Muscle of leg (tissue), 11 donors: ENCODE measurements around the gene BANF2. TPM values are rescaled to one million over a fixed set of nuclear protein-coding genes. Genes with fewer than 3 reads are reported as not detected.

Source experiments
- DNase-seq: peaks from one replicate; pipeline ENCODE4 v3.0.0; 2013
- H3K27ac ChIP-seq: one replicate; pipeline ENCODE4 v1.5.1; 2013; ENCODE audit warnings: mild to moderate bottlenecking, low read length, control low read depth
- H3K27me3 ChIP-seq: one replicate; pipeline ENCODE4 v1.6.1; 2013; ENCODE audit warnings: low read length; ENCODE audit not compliant: control insufficient read depth, insufficient read depth
- H3K36me3 ChIP-seq: one replicate; pipeline ENCODE4 v1.6.1; 2013; ENCODE audit warnings: low read length; ENCODE audit not compliant: control insufficient read depth, insufficient read depth
- H3K4me1 ChIP-seq: one replicate; pipeline ENCODE4 v1.6.1; 2013; ENCODE audit warnings: low read length; ENCODE audit not compliant: control insufficient read depth, insufficient read depth
- H3K4me3 ChIP-seq: one replicate; pipeline ENCODE4 v1.5.1; 2013; ENCODE audit warnings: low read length, control low read depth
- H3K9me3 ChIP-seq: replicated peaks from 2 replicates; pipeline ENCODE4 v1.6.1; 2013; ENCODE audit warnings: low read depth, low read length; ENCODE audit not compliant: control insufficient read depth
- WGBS: methylation state at CpG from one replicate; pipeline ENCODE4 v1.1.5; 2013; ENCODE audit warnings: missing lambda C conversion rate; ENCODE audit not compliant: insufficient coverage; 5-methylcytosine and 5-hydroxymethylcytosine counted together
- polyA plus RNA-seq, 8 donors: library from polyadenylated mRNA; unstranded; fragments of 120-200 nt; gene quantifications; one replicate each; pipeline versions ENCODE4 v1.2.1 to v1.2.3, GENCODE V29; 2013; ENCODE audit warnings: inconsistent platforms in 1 of 8, low replicate concordance in 1 of 8; ENCODE audit not compliant: insufficient read length in 8 of 8, insufficient read depth in 1 of 8
- total RNA-seq: library from RNA; stranded (reverse); fragments of 120-200 nt; gene quantifications from one replicate; pipeline ENCODE4 v1.2.4, GENCODE V29; 2013

Gene BANF2
- total and polyA plus RNA-seq, 9 donors, result not detected

DNA sequence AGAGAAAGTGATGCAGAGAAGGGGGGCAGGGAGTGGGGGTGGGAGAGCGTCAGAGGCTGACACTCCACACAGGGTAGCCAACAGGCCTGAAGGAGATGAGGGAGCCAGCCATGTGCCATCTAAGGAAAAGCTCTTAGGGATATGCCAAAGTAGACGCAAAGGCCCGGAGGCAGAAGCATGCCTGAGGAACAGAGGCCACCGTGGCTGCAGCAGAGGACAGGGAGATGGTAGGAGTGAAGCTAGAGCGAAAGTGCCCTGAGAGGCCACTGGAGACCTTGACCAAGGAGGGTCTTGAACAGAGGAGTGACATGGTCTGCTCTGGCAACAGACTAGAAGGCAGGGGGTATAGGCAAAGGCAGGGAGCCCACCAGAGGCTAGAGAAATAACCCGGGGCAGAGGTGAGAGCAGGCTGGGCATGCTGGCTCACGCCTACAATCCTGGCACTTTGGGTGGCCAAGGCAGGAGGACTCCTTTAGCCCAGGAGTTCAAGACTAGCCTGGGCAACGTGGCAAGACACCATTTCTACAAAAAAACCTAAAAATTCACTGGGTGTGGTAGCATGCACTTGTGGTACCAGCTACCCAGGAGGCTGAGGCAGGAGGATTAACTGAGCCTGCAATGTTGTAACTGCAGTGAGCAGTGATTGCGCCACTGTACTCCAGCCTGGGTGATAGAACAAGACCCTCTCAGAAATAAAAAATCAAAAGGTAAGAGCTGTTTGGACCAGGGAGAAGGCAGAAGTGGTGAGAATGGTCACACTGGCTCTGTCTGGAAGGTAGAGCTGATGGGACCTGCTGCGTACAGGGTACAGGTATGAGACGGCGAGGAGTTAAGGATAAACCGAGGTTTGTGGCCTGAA is 24.0 kb upstream of the BANF2 start:
- Histone ChIP-seq H3K27me3 (no peaks in the 10 kb centered on the region), H3K4me1 (peaks cover 34% of the 10 kb centered on the region), H3K27ac (no peak overlapping the region), H3K9me3 (no peaks in the 10 kb centered on the region), H3K4me3 (no peak overlapping the region), H3K36me3 (peaks cover 73% of the 10 kb centered on the region)
- WGBS, result 85% methylated on average over 10 of the region's 13 CpGs
- no peak for DNase-seq

DNA sequence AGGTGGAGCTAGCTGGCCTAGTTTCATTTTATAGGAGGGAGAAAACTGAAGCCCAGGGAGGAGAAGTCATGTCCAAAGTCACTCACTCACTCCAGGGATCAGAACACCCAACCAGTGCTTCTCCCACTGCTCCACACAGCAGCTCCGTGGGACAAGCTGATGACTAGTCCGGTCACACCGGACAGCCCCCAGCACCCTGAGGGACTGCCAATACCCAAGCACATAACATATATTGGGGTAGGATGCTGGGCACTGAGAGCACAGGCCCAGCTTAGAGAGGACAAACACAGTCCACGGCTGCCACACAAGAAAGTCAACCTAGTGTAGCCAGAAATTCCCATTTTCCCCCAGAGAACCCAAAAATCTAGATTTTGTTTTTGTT is 23.4 kb upstream of the BANF2 start:
- H3K9me3 ChIP-seq, result no peaks in the 10 kb centered on the region
- H3K4me1 ChIP-seq, result peaks cover 34% of the 10 kb centered on the region
- H3K36me3 ChIP-seq, result peaks cover 70% of the 10 kb centered on the region
- no peak overlapping the region for H3K27ac ChIP-seq
- no peak overlapping the region for H3K4me3 ChIP-seq
- no peak for DNase-seq
- no CpG with 5 or more reads among the region's 4 CpGs for WGBS
- H3K27me3 ChIP-seq, result no peaks in the 10 kb centered on the region

- H3K9me3 ChIP-seq, result no peaks in the 10 kb centered on the region
- no CpG with 5 or more reads among the region's 2 CpGs for WGBS
- H3K4me1 ChIP-seq, result peaks cover 31% of the 10 kb centered on the region
- H3K27ac ChIP-seq, result no peak overlapping the region
- H3K36me3 ChIP-seq, result peaks cover 65% of the 10 kb centered on the region
- H3K4me3 ChIP-seq, result no peak overlapping the region
- H3K27me3 ChIP-seq, result no peaks in the 10 kb centered on the region
- no peak for DNase-seq
These were observed 22.8 kb upstream of the BANF2 start for GRCh38 chr20:17676942-17677341.

- no peak overlapping the region for H3K4me3 ChIP-seq
- no peaks in the 10 kb centered on the region for H3K27me3 ChIP-seq
- no peak for DNase-seq
- H3K27ac ChIP-seq, result no peak overlapping the region
- no CpG with 5 or more reads among the region's 2 CpGs for WGBS
- peaks cover 35% of the 10 kb centered on the region for H3K4me1 ChIP-seq
- peaks cover 57% of the 10 kb centered on the region for H3K36me3 ChIP-seq
- H3K9me3 ChIP-seq, result no peaks in the 10 kb centered on the region
These were observed 21.5 kb upstream of the BANF2 start for GRCh38 chr20:17678295-17678694.

GRCh38 chr20:17678886-17679285 is 20.9 kb upstream of the BANF2 start:
- peaks cover 56% of the 10 kb centered on the region for H3K36me3 ChIP-seq
- H3K27ac ChIP-seq, result no peak overlapping the region
- no peak overlapping the region for H3K4me3 ChIP-seq
- peaks cover 35% of the 10 kb centered on the region for H3K4me1 ChIP-seq
- H3K27me3 ChIP-seq, result peaks cover 1% of the 10 kb centered on the region
- no peaks in the 10 kb centered on the region for H3K9me3 ChIP-seq
- no peak for DNase-seq
- no CpG with 5 or more reads among the region's 3 CpGs for WGBS

DNA sequence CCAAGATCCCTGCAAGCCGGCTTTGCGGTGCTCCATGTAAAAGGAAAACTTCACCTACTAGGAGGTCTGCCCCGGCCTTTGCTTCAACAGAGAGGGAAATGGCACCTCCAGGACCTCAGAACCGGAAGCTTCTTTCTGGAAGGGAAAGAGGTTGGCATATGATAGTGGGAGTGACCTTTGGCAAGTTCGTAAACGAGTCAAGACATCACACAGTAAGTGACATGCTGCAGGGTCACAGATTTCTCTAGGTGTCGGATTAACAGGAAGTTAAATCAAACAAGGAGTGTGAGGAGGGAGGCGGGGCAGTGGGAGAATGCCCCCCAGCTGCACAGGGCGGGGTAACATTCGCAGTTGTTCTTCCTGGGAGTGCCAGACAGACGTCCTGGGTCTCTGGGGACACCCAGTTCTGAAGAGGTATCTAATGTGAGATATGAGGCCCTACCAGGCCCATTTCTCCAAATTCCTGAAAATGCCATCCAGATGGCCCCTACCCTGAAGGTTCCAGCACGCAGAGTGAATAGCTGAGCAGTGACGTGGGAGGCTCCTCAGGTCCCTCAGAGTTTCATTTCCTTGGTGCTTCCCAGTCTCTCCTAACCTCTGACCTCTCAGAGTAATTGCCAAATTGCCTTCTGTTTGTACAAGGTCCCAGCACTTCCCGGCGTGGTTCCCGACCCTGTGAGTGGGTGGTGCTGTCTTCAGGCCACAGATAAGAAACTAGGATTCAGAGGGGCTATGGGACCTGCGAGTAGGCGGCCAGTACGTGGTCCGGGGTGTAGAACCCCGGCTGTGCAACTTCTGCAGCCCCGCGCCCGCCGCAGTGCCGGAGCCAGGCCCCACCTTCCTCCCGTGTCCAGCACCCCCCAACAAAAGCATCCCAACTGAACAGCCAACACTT is 19.6 kb upstream of the BANF2 start:
- peaks cover 45% of the 10 kb centered on the region for H3K36me3 ChIP-seq
- WGBS, result 10% methylated on average over 21 of the region's 27 CpGs
- no peaks in the 10 kb centered on the region for H3K9me3 ChIP-seq
- H3K4me1 ChIP-seq, result peaks cover 34% of the 10 kb centered on the region
- DNase-seq, result peak; percentile 73
- H3K4me3 ChIP-seq, result peak overlapping the region; percentile 63
- H3K27ac ChIP-seq, result peak overlapping the region; percentile 83
- peaks cover 9% of the 10 kb centered on the region for H3K27me3 ChIP-seq

DNA sequence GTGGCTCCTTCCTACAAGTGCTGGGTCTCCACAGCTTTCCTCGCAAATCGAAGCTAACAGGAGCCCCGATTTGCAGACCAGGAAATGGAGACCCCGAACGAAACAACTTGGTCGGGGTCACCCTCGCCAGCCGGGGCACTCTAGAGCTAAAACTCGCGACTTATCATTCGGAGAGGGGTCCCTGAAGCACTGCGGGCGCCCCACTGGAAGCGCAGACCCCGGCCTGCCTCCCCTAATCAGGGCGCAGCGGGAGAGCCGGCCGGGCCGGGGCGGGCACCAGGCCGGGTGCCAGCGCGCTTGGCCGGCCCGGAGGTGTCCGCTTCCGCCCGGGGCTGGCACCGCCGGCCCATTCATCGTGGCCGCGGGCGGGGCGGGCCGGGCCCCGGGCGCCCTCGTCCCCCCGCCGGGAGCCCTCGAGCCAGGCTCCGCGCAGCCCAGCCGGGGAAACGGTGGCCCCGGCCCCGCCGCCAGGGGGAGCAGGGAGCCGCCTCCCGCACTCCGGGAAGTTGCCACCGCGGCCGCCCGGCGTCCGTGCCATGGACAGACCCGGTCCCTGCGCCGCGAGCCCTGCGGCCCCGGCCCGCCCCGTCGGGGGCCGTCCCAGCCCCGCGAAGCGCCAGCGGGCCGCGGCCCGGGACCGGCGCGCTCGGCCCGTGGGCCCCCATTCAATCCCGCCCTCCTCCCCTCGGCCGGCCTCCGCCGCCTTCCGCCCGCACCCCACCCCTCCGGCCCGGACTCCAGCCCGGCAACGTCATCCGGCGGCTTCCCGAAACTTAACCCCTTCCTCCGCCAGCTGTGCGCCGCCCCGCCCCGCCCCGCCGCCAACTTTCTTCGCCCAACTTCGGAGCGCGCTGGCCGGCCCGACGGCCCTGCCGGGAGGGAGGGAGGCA is 18.7 kb upstream of the BANF2 start:
- Histone ChIP-seq H3K27ac (peak overlapping the region; percentile 83), H3K4me1 (peaks cover 26% of the 10 kb centered on the region), H3K9me3 (no peaks in the 10 kb centered on the region), H3K36me3 (peaks cover 37% of the 10 kb centered on the region), H3K27me3 (peaks cover 9% of the 10 kb centered on the region), H3K4me3 (peak overlapping the region; percentile 63)
- DNase-seq, result peak; percentile 92
- WGBS, result under 1% methylated on average over 110 of the region's 110 CpGs

DNA sequence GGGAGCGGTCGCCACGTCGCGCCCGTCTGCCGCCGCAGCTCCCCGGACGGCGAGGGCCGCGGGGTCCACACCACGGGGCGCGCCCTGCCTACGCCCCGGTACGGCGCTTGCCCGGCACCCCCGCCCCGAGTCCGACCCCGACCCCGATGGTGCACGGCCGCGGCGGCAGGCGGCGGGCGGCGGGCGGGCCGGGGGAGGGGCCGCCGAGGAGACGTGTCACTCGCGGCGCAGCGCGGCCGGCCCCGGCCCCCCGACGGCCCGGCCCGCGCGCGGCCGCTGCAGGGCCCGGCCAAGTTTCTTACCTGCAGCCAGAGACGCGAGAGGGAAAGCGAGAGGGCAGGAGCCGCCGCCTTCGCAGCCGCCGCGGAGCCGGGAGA is 18.1 kb upstream of the BANF2 start:
- Histone ChIP-seq H3K4me3 (peak overlapping the region; percentile 71), H3K9me3 (no peaks in the 10 kb centered on the region), H3K27ac (peak overlapping the region; percentile 92), H3K36me3 (peaks cover 31% of the 10 kb centered on the region), H3K4me1 (peaks cover 20% of the 10 kb centered on the region), H3K27me3 (peaks cover 9% of the 10 kb centered on the region)
- under 1% methylated on average over 64 of the region's 65 CpGs for WGBS
- DNase-seq, result no peak

GRCh38 chr20:17682103-17682888 is 17.5 kb upstream of the BANF2 start, which contains the start of gene RRBP1:
RRBP1 (minus strand) TSS chr20:17682242; CDS start chr20:17660507, 21,735 bp downstream.
- WGBS, result 0% methylated on average over 79 of the region's 79 CpGs
- Histone ChIP-seq H3K27me3 (peaks cover 10% of the 10 kb centered on the region), H3K4me1 (peaks cover 19% of the 10 kb centered on the region), H3K27ac (peak within 1 kb of the TSS; percentile 92), H3K36me3 (peaks cover 26% of the 10 kb centered on the region), H3K4me3 (peak within 1 kb of the TSS; percentile 71), H3K9me3 (no peaks in the 10 kb centered on the region)
- peak; percentile 100 for DNase-seq
